Measurements from ENCODE around the gene SSTR4.
"Not testable (repeated sequence)": the region's sequence is repeated elsewhere in the genome, so short reads cannot be mapped to it uniquely, and the experiment has no call there.

SSTR4 gene, protein sequence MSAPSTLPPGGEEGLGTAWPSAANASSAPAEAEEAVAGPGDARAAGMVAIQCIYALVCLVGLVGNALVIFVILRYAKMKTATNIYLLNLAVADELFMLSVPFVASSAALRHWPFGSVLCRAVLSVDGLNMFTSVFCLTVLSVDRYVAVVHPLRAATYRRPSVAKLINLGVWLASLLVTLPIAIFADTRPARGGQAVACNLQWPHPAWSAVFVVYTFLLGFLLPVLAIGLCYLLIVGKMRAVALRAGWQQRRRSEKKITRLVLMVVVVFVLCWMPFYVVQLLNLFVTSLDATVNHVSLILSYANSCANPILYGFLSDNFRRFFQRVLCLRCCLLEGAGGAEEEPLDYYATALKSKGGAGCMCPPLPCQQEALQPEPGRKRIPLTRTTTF
- 0 reads per million in 2 donors for total RNA-seq

DNA sequence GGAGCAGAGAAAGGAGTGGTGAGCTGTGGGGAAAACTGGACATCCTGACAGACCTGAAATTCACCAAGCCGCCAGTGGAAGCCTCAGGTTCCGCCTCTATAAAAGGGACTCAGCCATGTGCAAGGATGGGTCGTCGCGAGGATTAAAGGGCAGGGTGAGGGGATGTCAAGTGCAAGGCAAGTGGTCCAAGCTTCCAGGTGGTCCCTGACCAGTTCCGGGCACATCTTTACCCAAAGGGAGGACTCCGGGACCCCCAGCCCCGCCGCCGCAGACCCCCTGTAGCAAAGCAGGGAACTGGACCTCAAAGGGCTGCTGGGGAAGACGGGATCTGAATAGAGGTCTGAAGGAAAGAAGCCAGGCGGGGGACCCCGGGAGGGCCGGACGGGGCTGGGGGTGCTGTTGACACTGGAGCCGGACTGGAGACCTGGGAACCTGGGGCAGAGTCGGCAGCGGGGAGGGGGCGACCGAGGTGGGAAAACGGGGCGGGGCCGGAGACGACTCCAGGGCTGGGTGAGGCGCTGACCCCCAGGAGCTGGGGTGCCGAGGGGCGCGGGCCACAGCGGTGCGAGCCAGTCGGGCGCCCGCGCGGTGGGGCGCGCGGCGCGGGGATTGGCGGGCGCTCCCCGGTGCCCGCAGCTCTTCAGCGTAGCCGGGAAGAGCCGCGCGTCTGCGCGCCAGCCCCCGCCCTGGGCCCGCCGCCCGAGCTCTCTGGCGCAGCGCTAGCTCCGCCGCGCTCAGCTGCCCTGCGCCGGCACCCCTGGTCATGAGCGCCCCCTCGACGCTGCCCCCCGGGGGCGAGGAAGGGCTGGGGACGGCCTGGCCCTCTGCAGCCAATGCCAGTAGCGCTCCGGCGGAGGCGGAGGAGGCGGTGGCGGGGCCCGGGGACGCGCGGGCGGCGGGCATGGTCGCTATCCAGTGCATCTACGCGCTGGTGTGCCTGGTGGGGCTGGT lies at the start of gene SSTR4:
SSTR4 (plus strand) TSS at position 592 of the 951 bp plus-strand sequence; CDS start at position 764, 172 bp downstream.
- DNase-seq: no peak

GRCh38 chr20:22986601-22987000 lies 48.5 kb upstream of the SSTR4 start:
- no peak for DNase-seq

DNA sequence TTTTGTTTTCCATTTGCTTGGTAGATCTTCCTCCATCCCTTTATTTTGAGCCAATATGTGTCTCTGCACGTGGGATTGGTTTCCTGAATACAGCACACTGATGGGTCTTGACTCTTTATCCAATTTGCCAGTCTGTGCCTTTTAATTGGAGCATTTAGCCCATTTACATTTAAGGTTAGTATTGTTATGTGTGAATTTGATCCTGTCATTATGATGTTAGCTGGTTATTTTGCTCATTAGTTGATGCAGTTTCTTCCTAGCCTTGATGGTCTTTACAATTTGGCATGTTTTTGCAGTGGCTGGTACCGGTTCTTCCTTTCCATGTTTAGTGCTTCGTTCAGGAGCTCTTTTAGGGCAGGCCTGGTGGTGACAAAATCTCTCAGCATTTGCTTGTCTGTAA lies 43.7 kb upstream of the SSTR4 start:
- not testable (repeated sequence) for DNase-seq

GRCh38 chr20:22993823-22994222 lies 41.3 kb upstream of the SSTR4 start:
- no peak for DNase-seq

DNA sequence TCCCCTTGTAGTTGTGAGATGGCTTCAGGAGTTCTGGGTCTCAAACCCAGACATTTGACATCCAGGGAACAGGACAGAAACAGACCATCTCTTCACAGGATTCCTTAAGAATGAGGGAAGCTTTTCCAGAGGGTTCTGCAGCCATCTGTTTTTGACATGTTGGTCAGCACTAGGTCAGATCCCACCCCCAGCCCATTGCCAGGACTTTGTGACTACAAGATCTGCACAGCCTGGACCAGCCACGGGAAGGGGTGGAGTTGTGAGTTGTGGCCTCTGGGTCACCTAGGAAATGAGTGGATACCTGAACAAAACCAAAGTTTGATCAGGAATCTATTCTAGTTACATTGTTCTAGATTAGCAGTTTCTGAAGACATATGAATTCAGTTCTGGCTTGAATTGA lies 39.2 kb upstream of the SSTR4 start:
- DNase-seq: no peak

- no peak for DNase-seq
Observed at GRCh38 chr20:22998476-22998875, 36.6 kb upstream of the SSTR4 start.

GRCh38 chr20:22999756-23000155 lies 35.4 kb upstream of the SSTR4 start:
- no peak for DNase-seq

DNA sequence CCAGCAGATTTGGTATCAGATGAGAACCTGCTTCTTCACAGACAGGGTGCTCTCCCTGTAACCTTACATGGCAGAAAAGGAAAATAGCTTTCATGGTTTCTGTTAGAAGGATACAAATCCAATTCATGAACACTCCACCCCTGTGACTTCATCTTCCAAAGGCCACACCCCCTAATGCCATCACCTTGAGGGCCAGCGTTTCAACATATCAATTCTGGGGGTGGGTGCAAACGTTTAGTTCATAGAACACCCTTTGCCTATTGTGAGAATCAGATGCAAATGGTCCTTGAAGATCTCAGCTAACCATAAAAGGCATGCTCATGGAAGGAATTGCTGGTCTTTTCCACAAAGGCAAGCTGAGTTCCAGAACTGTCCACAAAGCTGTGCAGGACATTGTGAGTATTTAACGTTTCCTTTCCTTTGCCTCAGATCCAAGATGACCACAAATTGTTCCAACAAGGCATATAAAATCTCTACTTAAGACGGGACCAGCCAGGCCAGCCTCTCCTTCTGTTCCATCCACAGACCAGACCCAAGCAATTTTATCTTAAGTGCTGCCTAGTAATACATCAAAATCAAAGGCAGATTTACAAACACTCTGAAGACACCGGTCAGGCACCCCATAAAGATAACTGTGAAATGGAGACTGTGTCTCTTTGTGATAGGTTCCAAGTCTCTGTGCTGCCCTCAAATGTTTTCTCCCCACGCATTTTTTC lies 34.7 kb upstream of the SSTR4 start:
- no peak for DNase-seq

- DNase-seq: no peak
Observed at GRCh38 chr20:23002276-23002675, 32.8 kb upstream of the SSTR4 start.

DNA sequence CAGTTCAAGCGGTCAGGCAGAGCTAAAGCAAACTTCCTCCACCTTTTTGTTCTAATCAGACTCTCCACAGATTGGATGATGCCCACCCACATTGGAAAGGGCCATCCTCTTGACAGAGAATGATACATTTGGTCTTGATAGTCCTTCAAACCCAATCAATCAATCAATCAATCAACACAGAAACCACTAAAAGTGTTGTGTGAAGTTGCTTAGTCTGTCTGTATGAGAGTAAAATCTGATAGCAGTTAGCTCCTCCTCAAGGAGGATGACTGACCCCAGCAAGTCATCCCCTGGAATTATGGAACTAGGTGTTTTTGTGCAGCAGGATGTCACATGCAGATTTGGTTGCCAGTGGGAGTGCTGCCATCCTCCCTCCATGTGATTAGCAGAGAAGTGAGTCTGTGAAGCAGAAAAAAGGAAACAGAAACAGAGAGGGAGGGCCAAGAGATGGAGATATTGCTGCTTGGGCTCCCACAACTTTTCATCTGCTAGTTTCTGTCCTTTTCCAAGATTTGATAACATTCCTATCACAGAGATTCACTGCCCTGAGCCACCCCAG lies 32.0 kb upstream of the SSTR4 start:
- no peak for DNase-seq

DNA sequence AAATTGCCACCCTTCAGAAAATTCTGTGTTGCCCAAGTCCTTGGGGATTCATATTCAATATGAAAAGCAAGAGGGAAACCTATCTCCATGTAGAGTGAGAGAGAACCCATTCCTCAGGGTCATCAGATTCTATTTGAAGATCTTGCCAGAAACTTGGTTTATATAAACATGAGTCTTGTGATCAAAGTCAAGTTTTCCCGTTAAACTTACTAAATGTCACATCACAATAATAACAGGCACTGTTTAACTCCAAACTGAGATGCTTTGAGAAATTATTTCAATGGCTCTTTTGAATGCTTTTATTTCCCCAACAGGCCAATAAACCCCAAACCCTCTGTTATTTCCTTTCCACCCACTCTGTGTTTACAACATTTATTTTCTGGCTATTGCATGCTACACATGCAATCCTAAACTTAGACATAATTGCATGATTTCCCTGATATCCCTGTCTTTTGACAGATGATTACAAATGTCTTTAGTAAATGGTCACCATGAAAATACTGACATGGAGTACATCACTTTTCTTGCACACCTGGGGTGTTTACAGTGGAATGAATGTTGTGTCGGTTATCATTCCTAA lies 31.1 kb upstream of the SSTR4 start:
- no peak for DNase-seq

GRCh38 chr20:23005776-23006175 lies 29.3 kb upstream of the SSTR4 start:
- no peak for DNase-seq

GRCh38 chr20:23007462-23007861 lies 27.6 kb upstream of the SSTR4 start:
- no peak for DNase-seq

DNA sequence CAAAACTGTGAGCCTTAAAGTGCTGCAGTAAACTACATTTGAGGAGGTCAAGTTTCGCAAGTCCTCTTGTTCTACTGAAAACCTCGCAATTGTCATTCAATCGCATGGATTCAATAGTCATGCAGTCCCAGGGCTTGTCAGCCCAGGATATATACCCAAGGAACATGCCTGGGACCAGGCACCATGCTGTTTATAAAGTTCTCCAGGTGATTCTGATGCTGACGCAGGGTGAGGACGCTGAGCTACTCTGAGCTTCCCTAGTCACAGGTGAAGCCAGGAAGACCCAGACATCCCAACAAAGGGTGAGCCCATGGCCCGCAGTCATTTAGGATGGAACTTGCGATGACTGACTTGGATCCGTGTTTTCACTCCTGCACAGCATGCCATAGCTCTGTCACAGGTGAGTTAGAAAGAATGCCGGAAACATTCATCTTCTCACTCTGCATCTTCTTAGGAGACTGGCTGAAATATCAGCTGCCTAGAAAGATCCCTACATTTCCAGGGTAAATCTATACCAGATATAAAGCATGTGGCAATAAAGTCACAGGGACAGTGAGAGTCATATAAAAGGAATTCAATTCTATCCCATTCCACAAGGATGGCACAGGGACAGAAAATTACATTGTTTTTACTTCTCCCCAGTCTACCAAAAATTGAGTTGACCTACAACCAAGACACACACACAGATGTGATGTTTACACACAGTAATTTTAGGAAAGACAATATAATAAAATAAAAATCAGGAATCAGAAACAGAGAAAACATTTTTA lies 27.0 kb upstream of the SSTR4 start:
- DNase-seq: no peak

- no peak for DNase-seq
Observed at GRCh38 chr20:23008667-23009066, 26.4 kb upstream of the SSTR4 start.

DNA sequence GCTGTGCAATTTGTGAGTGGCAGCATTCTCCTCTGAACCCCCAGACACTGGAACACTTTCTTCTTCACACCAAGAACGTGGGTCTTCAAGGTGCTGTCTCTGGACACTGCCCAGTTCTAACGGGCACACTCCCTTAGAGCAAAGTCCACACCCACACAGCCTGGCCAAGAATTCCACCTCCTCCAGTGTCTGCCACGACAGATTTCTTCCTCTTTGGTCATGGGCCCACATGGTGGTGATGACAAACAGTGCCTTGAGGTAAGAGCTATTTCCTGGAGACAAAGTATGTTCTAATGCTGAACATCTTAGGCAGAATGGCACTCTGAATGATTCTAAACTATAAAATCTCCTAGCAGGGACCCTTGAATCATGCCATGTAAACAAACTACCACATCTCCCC lies 25.5 kb upstream of the SSTR4 start:
- no peak for DNase-seq

- DNase-seq: no peak
Observed at GRCh38 chr20:23010096-23010495, 25.0 kb upstream of the SSTR4 start.

GRCh38 chr20:23011008-23011721 lies 23.9 kb upstream of the SSTR4 start:
- DNase-seq: no peak

DNA sequence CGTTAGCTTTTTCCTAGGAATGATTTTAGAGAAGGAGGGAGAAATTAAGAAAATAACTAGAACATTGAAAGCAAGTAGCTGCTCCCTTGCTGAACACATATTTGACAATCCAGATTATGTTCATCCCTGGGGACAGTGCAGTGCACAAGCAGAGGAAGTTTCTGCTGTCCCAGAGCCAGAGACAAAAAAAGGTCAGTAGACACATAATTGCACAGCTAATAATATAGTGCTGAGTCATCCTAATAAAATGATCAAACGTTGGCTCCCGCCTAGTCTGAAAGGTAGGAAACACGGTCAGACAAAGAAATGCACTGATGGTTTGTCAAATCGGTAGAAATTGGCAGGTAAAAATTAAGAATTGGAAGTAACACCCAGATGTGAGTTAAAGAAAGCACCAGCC lies 21.7 kb upstream of the SSTR4 start:
- no peak for DNase-seq

- no peak for DNase-seq
Observed at GRCh38 chr20:23017516-23017915, 17.6 kb upstream of the SSTR4 start.

- no peak for DNase-seq
Observed at GRCh38 chr20:23018432-23018831, 16.7 kb upstream of the SSTR4 start.

Measured in T-helper 2 cell (primary cell).